ENCODE data around the gene DENND5B.

Gene DENND5B

DNA sequence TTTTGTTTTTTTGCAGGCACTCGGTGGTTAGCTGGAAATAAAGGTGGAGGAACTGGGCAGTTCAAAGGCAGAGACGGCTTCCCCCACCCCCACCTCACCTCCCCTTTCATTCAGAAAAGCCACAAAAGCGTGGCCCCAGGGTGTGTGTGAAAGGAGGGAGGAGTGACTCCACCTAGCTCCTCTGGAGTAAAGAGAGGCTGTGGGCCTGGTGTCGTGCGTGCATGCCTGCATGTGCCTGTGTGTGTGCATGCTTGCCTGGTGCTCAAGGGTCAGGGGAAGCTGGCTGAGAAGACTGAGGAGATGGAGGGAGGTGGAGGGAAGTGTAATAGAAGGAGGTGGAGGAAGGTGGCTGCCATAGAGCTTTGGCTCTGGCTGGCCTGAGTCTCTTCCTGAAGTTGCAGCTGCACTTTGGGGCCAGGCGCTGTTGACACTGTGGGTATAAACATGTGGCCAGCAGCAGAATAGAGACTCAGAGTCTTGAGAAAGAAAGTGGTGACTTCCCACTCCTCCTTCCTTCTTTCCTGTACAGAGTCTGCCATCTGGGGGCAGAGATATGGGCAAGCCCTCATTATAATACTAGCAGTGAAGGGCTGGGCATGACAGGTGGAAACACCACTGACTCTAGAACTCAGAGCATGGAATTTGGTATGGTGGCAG lies 228.0 kb downstream of the DENND5B start:
- FAIRE-seq (no peak), DNase-seq (ENCODE audit: insufficient read length, low spot score) (no peak)
- TF ChIP-seq, protein P1, sequence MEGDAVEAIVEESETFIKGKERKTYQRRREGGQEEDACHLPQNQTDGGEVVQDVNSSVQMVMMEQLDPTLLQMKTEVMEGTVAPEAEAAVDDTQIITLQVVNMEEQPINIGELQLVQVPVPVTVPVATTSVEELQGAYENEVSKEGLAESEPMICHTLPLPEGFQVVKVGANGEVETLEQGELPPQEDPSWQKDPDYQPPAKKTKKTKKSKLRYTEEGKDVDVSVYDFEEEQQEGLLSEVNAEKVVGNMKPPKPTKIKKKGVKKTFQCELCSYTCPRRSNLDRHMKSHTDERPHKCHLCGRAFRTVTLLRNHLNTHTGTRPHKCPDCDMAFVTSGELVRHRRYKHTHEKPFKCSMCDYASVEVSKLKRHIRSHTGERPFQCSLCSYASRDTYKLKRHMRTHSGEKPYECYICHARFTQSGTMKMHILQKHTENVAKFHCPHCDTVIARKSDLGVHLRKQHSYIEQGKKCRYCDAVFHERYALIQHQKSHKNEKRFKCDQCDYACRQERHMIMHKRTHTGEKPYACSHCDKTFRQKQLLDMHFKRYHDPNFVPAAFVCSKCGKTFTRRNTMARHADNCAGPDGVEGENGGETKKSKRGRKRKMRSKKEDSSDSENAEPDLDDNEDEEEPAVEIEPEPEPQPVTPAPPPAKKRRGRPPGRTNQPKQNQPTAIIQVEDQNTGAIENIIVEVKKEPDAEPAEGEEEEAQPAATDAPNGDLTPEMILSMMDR (IDR thresholded peaks at IDR 0.05; ENCODE audit: insufficient read depth, missing control alignments) = peak; percentile 20

DNA sequence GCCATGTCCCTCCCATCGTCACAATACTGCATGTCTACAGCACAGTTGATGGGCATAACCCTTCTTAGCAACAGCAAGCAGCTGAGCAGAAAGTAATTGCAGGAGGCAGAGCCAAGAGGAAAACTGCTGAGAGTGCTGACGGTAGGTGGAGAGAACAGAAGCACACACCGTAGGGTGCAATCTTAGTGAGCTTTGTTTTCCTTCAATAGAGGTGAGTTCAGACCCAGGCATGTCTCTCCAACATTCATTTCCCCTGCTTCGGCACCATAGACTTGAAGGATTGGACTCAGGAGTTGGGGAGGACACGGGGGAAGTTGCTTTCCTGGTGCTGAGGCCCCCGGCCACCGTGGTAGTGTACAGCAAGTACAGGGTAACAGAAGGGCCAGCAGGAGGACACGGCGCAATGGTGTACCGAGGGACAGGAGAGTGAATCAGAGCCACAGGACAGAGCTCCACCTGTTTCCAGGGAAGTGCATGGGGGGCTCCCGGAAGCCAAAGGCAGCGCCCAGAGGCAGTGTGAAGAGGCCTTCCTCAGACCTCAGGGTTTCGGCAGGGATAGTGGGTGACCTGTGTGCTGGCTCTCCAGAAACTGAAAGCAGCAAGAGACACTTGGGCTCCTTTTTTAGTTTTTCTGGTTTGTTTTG lies 228.7 kb downstream of the DENND5B start:
- FAIRE-seq = no peak

DNA sequence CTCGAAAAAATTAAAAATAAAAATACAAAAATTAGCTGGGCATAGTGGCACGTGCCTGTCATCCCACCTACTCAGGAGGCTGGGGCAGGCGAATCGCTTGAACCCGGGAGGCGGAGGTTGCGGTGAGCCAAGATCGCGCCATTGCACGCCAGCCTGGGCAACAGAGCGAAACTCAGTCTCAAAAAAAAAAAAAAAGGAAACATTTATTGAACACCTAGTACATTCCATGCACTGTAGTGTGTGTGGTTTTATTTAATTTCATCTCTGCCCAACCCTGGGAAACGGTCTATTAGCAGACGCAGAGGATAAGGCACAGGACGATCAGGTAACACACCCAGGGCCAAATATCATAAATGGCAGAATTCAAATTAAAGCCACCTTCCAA lies 229.2 kb downstream of the DENND5B start:
- TF ChIP-seq, protein P1 (IDR thresholded peaks at IDR 0.05; ENCODE audit: insufficient read depth, missing control alignments) = no peak
- DNase-seq (ENCODE audit: insufficient read length, low spot score) = no peak
- no peak for FAIRE-seq

More for the DNA sequence above, 228.7 kb downstream of the DENND5B start:
- TF ChIP-seq, protein P1 (IDR thresholded peaks at IDR 0.05; ENCODE audit: insufficient read depth, missing control alignments) = no peak
- no peak for DNase-seq (ENCODE audit: insufficient read length, low spot score)

DNA sequence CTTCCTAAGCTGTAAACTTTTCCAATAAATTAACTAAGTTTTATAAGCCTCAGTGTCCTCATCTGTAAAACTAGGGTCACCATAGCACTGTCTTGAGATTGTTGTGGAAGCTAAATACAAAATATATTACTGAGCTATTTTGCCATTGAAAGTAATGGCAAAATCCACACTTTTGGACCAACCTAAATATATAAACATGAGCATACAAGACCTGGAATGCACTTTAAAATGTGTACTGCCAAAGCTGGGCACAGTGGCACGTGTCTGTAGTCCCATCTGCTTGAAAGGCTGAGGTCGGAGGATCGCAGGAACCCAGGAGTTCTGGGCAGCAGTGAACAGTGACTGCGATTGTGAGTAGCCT lies 235.2 kb downstream of the DENND5B start:
- DNase-seq (ENCODE audit: insufficient read length, low spot score) (no peak), FAIRE-seq (no peak)
- TF ChIP-seq, protein P1 (IDR thresholded peaks at IDR 0.05; ENCODE audit: insufficient read depth, missing control alignments) = no peak

DNA sequence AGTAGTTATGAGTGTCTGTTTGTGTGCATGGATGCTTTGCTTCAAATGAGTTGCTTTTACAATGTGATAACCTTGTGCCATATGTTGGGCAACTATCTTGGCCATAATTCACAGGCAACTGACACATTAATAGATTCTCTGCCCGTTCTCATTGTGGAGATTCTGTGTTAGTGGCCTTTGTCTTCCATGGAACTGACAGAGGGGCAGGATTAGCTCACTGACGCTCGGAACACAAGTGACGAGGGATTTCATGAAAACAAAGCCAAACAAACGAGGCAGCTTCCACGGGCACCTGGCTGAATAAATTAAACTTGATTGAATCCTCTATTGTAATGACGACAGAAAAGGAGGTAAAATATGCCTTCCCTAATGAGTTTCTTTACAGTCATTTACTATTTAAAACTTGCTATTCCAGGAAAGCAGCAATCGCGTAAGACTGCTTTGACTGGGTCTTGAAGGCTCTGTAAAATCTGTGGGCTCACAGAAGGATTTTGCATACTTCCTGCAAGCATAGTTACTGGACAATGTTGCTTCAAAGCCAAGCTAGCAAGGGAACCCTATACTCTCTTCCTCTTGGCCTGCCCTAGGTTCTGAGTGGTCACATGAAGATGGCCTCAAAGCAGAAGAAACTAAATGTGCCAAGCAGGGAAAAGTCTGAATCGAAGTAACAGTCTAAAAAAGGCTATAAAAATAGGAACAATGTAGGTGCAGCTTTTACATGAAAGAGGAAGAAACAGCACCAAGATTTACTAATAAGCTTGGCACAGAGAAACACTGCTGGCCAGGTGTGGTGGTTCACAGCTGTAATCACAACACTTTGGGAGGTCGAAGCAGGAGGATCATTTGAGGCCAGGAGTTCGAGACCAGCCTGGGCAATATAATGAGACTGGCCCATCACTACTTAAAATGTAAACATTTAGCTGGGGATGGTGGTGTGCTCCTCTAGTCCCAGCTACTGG lies 236.9 kb downstream of the DENND5B start:
- DNase-seq (ENCODE audit: insufficient read length, low spot score) = no peak
- FAIRE-seq = peak; percentile 73
- TF ChIP-seq, protein P1 (IDR thresholded peaks at IDR 0.05; ENCODE audit: insufficient read depth, missing control alignments) = no peak

DNA sequence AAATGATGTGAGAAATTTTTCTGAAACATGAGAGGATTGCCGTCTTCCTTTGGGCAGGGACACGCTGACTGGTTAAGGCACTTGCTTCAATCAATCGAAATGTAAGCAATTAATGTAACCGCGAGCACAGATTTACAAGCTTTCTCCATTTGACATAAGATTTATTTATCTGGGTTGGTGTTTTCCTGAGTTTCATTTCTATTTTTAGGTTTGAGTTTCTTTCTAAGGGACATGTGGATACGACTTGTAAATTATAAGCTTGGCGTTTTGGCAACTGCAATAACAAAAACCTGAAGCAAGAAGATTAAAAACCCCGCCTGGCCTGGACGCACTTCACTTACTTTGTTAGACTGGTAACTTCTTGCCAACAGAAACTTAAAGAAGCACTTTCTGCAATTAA lies 244.7 kb downstream of the DENND5B start:
- TF ChIP-seq, protein P1 (IDR thresholded peaks at IDR 0.05; ENCODE audit: insufficient read depth, missing control alignments) = no peak
- FAIRE-seq = no peak
- DNase-seq (ENCODE audit: insufficient read length, low spot score) = no peak
